ENCODE data around the gene SLC25A26.

SLC25A26 gene

DNA sequence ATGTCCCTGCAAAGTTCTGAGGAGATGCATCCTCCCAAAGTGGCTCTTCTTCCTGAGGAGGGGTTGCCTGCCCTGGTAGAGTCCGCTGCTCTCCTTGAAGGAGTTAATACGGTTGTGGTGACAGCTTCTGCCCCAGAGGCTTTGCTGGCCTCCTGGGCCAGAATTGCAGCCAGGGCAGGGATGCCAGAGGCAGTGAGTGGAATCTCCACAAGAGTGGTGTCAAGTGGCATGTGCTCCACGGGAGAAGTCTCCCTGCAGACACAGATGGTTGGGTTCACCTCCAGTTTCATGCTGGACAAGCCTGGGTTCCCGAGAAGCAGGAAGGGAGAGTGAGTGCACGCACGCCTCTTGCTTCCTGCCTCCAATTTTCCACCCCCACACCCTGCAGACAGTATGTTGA is 105.5 kb downstream of the SLC25A26 start:
- DNase-seq (ENCODE audit: low read depth): no peak

DNA sequence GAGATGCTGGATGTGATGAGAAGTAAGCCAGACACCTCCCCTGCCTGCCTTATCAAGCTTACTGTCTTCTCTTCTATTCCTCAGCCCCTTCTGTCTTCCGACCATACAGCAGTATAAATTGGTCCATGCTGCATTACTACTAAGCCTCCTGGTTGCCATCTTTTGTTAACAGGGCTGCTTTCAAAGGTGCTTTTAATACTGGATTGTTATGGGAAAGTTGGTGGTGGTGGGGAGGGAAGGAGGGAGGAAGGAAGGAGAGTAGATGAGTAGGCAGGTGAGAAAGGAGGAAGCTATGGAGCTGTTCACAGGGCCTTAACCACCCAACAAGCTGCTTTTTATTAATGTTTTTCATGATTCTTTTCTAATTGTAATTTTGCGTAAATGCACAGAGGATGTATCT is 114.9 kb downstream of the SLC25A26 start:
- DNase-seq (ENCODE audit: low read depth): no peak

DNA sequence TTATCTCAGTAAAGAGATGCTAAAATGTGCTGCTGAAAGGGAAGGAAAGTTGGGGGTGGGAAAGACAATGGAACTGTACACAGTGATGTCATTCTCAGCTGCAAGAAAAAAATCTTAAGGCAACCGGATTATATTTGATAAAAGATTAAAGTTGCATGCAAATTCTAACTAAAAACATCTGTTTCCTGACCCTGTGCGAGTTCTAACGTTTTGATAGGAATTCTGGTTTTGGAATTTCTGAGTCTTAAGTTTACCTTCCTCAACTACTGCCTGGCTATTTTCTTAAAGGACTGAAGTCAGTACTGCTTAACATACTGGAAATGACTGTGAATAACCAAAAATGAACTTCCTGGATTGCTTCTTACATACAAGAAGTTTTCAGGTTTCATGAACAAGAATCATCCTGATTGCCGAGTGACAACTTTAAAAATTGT is 115.5 kb downstream of the SLC25A26 start:
- DNase-seq (ENCODE audit: low read depth): no peak

GRCh38 chr3:66338927-66339326 is 118.1 kb downstream of the SLC25A26 start:
- no peak for DNase-seq (ENCODE audit: low read depth)

GRCh38 chr3:66342717-66343356 is 122.0 kb downstream of the SLC25A26 start:
- DNase-seq (ENCODE audit: low read depth): no peak

DNA sequence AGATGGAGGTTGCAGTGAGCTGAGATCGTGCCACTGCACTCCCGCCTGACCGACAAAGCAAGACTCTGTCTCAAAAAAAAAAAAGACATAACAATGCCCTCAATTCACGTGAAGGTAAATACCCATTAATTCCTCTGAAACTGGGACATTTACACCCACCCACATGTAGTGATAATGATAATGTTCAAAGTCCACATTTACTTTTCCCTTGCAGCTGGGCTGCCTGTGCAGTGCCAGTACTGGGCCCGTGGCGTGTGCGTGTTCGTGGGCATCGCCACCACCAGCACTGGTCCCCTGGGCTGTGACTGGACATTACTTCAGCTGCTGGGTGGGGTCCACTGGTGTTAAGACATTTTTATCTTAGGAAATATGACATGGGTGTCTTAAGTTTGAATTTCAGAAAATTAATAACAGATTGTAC is 123.6 kb downstream of the SLC25A26 start:
- DNase-seq (ENCODE audit: low read depth): no peak

DNA sequence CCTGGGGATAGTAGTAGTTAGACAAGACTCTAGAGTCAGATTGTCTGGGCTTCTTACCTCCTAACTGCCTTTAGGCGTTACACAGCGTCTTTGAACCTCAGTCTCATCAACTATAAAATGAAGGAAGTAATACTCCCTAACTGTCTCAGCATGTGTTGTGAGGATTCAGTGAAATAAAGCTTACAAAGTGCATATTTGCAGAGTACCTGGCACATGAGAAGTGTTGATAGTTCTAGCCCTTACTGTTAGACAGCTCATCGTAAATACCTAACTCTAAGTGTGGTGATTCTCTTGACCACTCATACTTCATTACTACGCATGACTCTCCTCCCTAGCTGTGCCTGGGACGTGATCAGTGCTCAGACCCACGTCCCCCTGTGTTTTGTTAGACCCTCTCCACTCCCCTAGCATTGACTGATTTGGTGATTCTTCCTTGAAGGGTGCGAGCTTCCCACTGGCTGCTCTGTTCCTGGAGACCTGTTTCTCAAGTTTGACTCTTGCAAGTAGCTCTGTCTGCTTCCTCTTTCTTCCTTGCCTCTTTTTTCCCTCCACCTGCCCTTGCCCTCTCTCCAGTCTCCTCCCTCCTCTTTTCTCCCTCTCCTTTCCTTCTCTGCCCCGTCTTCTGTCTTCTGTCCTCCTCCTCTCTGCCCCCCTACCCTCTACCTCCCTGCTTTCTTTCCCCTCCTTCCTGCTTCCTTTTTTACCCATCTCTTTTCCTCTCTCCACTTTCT is 124.2 kb downstream of the SLC25A26 start:
- no peak for DNase-seq (ENCODE audit: low read depth)

DNA sequence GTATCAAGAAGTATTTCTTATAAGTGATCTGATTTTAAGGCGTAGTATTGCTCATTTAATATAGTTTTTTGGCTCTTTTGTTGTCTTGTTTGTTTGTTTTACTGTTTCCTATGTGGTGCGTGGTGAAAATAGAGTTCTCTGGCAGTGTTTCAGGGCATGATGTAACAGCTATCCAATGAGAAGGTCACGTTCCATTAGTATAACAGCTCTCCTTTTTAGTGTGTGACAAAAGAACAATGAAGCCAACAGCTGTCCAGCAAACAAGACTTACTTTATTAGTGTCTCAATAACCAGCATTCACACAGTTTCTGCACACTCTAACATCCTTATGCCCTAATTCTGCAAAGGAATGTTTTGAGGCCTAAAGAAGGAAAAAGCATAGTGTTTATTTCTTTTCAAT is 127.9 kb downstream of the SLC25A26 start:
- DNase-seq (ENCODE audit: low read depth): no peak

- no peak for DNase-seq (ENCODE audit: low read depth)
These were observed 129.8 kb downstream of the SLC25A26 start for GRCh38 chr3:66350601-66351000.

GRCh38 chr3:66353039-66353438 is 132.2 kb downstream of the SLC25A26 start:
- DNase-seq (ENCODE audit: low read depth): no peak

DNA sequence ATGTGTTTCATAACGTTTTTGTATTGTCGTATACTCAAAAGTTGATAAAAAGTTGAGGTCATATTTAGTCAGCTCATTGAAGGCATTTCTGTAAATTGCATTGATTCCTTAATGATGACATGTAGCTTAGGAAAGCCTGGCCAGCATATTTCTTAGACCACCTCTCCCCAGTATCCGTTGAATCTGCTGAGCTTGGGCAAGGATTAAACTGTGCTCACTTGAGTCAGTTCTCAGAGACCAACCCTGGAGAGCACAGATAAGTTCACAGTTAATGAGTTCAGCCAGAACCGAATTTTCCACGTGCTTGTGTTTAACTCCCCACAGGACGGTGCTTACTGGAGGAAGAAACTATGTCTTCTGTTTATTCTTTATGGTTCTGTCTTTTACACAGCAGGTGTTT is 132.7 kb downstream of the SLC25A26 start:
- DNase-seq (ENCODE audit: low read depth): no peak

DNA sequence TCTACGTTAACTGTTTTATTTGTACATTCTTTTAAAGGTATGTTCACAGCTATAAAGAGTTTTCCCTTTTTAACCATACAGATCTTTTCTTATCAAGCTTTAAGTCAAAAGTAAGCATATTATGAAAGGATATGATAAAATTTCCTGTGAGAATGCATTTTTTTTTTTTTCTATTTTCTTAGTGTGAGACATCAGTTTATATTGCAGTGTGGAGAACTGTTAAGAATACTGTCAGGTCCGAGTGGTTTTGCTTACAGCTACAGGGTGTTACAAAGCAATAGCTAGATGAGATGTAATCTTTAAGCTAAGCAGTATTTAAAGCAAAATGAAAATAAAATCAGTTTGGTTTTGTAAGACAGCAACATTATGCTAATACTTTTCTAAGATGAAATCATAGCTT is 133.2 kb downstream of the SLC25A26 start:
- no peak for DNase-seq (ENCODE audit: low read depth)

DNA sequence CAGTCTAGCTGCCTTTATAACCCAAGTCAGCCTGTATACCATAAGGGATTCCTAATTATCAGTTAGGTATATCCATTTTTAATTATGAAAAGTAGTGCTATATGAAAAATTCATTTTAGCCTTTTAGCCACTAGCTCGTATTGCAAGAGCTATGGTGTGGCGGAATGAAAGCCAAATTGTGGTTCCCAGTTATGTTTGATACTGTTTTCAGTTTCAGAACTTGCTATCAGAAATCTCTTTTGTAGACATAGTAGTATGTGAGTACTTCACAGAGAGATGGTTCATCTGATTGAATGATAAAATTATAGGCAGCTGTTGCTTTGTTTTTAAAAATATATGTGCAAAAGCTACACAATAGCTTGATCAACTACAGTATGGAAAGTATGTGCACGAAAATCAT is 134.6 kb downstream of the SLC25A26 start:
- DNase-seq (ENCODE audit: low read depth): no peak

GRCh38 chr3:66355997-66356396 is 135.2 kb downstream of the SLC25A26 start:
- DNase-seq (ENCODE audit: low read depth): no peak

DNA sequence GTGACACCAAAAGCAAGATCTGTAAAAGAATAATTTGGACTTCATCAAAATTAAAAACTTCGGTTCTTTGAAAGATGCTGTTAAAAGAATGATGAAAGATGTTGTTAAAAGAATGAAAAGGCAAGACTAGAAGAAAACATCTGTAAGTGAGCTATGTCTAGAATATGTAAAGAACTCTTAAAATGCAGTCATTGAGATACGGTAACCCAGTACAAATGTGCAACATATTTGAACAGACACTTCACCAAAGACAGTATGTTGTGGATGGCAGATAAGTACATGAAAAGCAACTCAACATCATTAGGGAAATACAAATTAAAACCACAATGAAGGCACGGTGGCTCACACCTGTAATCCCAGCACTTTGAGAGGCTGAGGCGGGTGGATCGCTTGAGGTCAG is 140.6 kb downstream of the SLC25A26 start:
- no peak for DNase-seq (ENCODE audit: low read depth)

DNA sequence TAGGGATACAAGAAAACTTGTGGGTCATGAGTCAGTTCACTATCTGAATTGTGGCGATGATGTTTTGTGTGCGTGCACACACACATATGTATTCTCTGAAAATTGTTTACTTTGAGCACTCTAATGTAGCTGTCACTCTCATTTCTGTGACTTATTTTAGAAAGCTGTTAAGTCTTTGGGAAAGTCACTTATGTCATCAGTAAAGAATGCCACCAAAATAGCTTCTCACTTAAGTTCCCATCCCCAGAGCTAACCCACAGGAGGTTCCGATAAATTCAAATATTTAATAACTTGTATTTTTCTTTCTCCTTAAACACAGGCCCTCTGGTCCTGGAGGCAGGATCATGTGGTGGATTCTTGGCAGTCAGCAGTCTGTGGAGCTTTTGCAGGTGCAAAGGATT is 141.7 kb downstream of the SLC25A26 start:
- no peak for DNase-seq (ENCODE audit: low read depth)

GRCh38 chr3:66363148-66363547 is 142.3 kb downstream of the SLC25A26 start:
- no peak for DNase-seq (ENCODE audit: low read depth)

GRCh38 chr3:66365080-66365479 is 144.3 kb downstream of the SLC25A26 start:
- DNase-seq (ENCODE audit: low read depth): no peak

DNA sequence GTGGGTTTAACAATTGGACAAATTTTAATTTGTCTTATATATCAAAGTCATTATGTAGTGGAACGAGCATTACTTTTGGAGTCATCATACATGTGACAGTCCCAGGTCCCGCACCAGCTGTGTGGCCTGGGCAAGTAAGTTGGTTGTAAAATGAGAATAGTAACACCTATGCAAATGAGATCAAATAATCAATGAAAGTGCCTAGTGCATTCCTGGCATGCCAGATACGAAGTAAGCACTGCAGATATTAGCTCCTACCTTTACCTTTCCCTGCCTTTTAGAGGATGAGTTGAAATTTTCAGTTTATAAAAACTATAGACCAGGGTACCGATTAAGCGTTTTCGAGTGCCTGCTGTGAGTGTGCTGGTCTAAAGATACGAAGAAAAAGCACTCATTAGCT is 145.9 kb downstream of the SLC25A26 start:
- DNase-seq (ENCODE audit: low read depth): no peak

DNA sequence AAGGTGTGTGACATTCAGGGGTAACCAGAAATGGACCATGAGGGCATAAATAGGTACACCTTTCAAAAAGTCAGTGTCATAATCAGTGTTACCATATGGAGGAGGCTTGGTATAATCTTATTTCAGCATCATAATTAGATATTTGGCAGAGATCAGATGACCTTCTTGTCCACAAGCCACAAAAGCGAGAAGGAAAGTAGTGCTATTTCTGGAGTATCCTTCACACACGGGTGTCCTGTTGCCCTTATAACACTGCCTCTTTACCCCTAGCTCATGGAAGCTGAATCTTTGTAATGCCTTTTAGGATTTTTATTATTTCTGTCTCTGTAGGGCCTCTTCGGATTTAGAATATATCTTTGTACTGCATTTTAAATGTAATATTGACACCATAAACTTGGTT is 147.2 kb downstream of the SLC25A26 start:
- no peak for DNase-seq (ENCODE audit: low read depth)

DNA sequence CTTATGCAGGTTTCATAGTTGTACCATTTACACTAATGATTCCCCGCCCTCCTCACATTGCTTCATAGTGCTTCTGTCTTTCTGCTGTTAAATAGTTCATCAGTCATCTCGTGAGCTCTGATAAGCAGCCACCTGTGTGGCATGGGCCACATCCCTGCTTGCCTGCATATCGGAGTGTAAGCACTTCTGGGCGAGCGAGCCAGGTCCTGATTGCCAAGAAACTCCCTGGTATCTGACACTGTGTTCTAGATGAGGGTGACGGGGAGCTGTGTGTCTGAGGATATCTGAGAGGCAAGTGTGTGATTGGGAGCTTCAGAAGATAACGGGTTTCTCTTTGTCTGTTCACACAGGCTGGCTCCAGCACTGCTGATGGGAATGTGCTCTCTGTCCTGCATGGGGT is 149.4 kb downstream of the SLC25A26 start:
- DNase-seq (ENCODE audit: low read depth): no peak

- DNase-seq (ENCODE audit: low read depth): no peak
These were observed 150.6 kb downstream of the SLC25A26 start for GRCh38 chr3:66371432-66371831.

GRCh38 chr3:66372681-66373350 is 152.0 kb downstream of the SLC25A26 start:
- no peak for DNase-seq (ENCODE audit: low read depth)

All from stimulated activated CD8-positive, alpha-beta memory T cell treated with anti-CD3 and anti-CD28 coated beads, Interleukin-15, amount 100 ng/mL, for 24 hours (primary cell).